H1 (cell line): ENCODE results near the gene TPSAB1. TPM values are rescaled to one million over a fixed set of nuclear protein-coding genes. Genes with fewer than 3 reads are reported as not detected.

ENCODE experiments used
- ASH2L ChIP-seq: fragments of 200-600, 300-600 bp; sonication (generic); IDR thresholded peaks from one replicate; pipeline ENCODE4 v1.7.1; 2017; ENCODE audit warnings: low read length
- CTCF ChIP-seq, 3 experiments: IDR thresholded peaks; 1 replicate in 2 of 3; 2 replicates in 1 of 3; pipeline versions ENCODE4 v1.5.1 to v1.6.1; 2011; ENCODE audit warnings: low read length in 3 of 3, mild to moderate bottlenecking in 3 of 3, inconsistent platforms in 2 of 3, low read depth in 1 of 3, moderate library complexity in 1 of 3; ENCODE audit not compliant: insufficient read depth in 1 of 3; ENCODE audit errors: control extremely low read depth in 1 of 3
- FOSL1 ChIP-seq: IDR thresholded peaks from 2 replicates; pipeline ENCODE4 v1.6.1; 2011; ENCODE audit warnings: mild to moderate bottlenecking, low read depth, low read length, moderate library complexity; ENCODE audit not compliant: insufficient read depth
- HDAC2 ChIP-seq, 2 experiments: fragments of 300-600 bp in 1 of 2; sonication (generic) in 1 of 2; IDR thresholded peaks; 2 replicates each; pipeline ENCODE4 v1.6.1; 2011 to 2012; ENCODE audit warnings: low read depth in 2 of 2, low read length in 2 of 2, mild to moderate bottlenecking in 2 of 2, moderate library complexity in 2 of 2, borderline replicate concordance in 1 of 2, inconsistent platforms in 1 of 2
- HDAC6 ChIP-seq: IDR thresholded peaks from one replicate; pipeline ENCODE4 v1.7.1; 2012; ENCODE audit warnings: low read depth, mild to moderate bottlenecking, inconsistent platforms, low read length, moderate library complexity
- POLR2A ChIP-seq, 2 experiments: IDR thresholded peaks; 1 replicate in 1 of 2; 2 replicates in 1 of 2; pipeline ENCODE4 v1.6.1; 2011; ENCODE audit warnings: low read depth in 2 of 2, low read length in 2 of 2, mild to moderate bottlenecking in 2 of 2; ENCODE audit errors: control extremely low read depth in 1 of 2
- TAF7 ChIP-seq: optimal IDR thresholded peaks from 2 replicates; pipeline ENCODE3; 2011; ENCODE audit warnings: low read depth, mild to moderate bottlenecking, inconsistent platforms, low read length, moderate library complexity, borderline replicate concordance
- polyA plus RNA-seq, 7 experiments: library from polyadenylated mRNA; depleted of rRNA in 3 of 7; stranded (reverse) in 5 of 7; unstranded in 2 of 7; fragments of >200 nt in 5 of 7; fragments of 200-250 nt in 2 of 7; gene quantifications; 1 replicate in 5 of 7; 2 replicates in 1 of 7; 4 replicates in 1 of 7; pipeline versions ENCODE4 v1.2.1 to v1.2.3, GENCODE V29; 2011 to 2013; ENCODE audit warnings: missing spikeins in 2 of 7, mixed read lengths in 2 of 7
- total RNA-seq: library from RNA; stranded (reverse); fragmentation: NEBNext Ultra II Directional; extraction: Animal tissue kit (Norgen Biotek cat#: 25700); gene quantifications from 2 replicates; pipeline ENCODE4 v1.2.1, GENCODE V29; 2021

TPSAB1 gene
- total and polyA plus RNA-seq, 2 of the 8 experiments (the other 6 are each of a cell fraction or from before 2014, with no cell fraction given): 0.09 TPM; not detected in 1

GRCh38 chr16:1211451-1212268 lies 28.8 kb upstream of the TPSAB1 start (continued):
- TF ChIP-seq TAF7 (no peak), CTCF (IDR thresholded peaks at IDR 0.05; ENCODE audit: control extremely low read depth in 1 of 3, insufficient read depth in 1 of 3, low read depth in 1 of 3, low read length in 3 of 3) (no peak), HDAC6 (no peak), HDAC2 (IDR thresholded peaks at IDR 0.05; ENCODE audit: borderline replicate concordance in 1 of 2, low read depth in 2 of 2, low read length in 2 of 2) (no peak), ASH2L (no peak), POLR2A (IDR thresholded peaks at IDR 0.05; ENCODE audit: control extremely low read depth in 1 of 2, low read depth in 2 of 2, low read length in 2 of 2) (no peak), FOSL1 (no peak)
